ENCODE measurements around the gene SESTD1. TPM values are rescaled to one million over a fixed set of nuclear protein-coding genes. Genes with fewer than 3 reads are reported as not detected.

Gene SESTD1
- total and polyA plus RNA-seq, 2 of the 8 experiments (the other 6 are each of a cell fraction or from before 2014, with no cell fraction given): 5.2 to 49.6 TPM

- Histone ChIP-seq H2BK15ac (ENCODE audit: low read length) (no peak overlapping the region), H3K27ac (ENCODE audit: low read depth, low read length) (no peak overlapping the region), H3K23ac (ENCODE audit: insufficient read length) (no peak overlapping the region), H3K4me1 (replicated peaks in 1 of 4; ENCODE audit: control insufficient read depth in 3 of 4, insufficient read depth in 4 of 4, low read length in 3 of 4) (0 out of 7 replicates have a peak, but pooled peaks cover 0 to 1% (median 0%) of the 10 kb centered on the region in 4 experiments), H2BK12ac (ENCODE audit: low read depth, low read length) (no peak overlapping the region), H4K20me1 (replicated peaks in 1 of 2; ENCODE audit: control insufficient read depth in 1 of 2, insufficient read depth in 2 of 2, low read length in 2 of 2) (no peaks in the 10 kb centered on the region), H3K4ac (replicated peaks; ENCODE audit: insufficient read length, low read depth, low read length) (no peak overlapping the region), H3K79me2 (ENCODE audit: control insufficient read depth in 1 of 2, insufficient read depth in 2 of 2, low read length in 2 of 2) (no peaks in the 10 kb centered on the region), H3K4me2 (ENCODE audit: insufficient read depth in 1 of 2, low read depth in 2 of 2, low read length in 2 of 2) (no peak overlapping the region), H4K91ac (replicated peaks; ENCODE audit: insufficient read length, low read length) (no peak overlapping the region), H3K23me2 (ENCODE audit: low read depth, low read length) (no peaks in the 10 kb centered on the region), H3K9ac (replicated peaks in 1 of 4; ENCODE audit: extremely low read depth in 1 of 4, low read depth in 3 of 4, low read length in 3 of 4) (no peak overlapping the region), H2BK20ac (ENCODE audit: low read length) (no peak overlapping the region), H2BK5ac (ENCODE audit: low read depth, low read length) (no peak overlapping the region), H3K9me3 (ENCODE audit: insufficient read depth in 2 of 2, low read depth in 1 of 2, low read length in 1 of 2) (no peaks in the 10 kb centered on the region), H3K79me1 (ENCODE audit: low read depth, low read length) (no peaks in the 10 kb centered on the region), H3K36me3 (ENCODE audit: control insufficient read depth in 2 of 4, insufficient read depth in 4 of 4, low read length in 3 of 4) (peaks cover 0 to 8% (median 5%) of the 10 kb centered on the region in 4 experiments; a peak in 4 of 8 replicates), H3K14ac (ENCODE audit: insufficient read length) (no peak overlapping the region), H4K5ac (ENCODE audit: insufficient read length, low read depth, low read length) (no peak overlapping the region), H2AK5ac (ENCODE audit: low read depth, low read length) (no peak overlapping the region), H3K27me3 (replicated peaks in 1 of 4; ENCODE audit: control insufficient read depth in 3 of 4, extremely low read depth in 1 of 4, insufficient read depth in 3 of 4, low read length in 3 of 4) (no peaks in the 10 kb centered on the region), H2BK120ac (replicated peaks; ENCODE audit: low read depth, low read length) (no peak overlapping the region), H4K8ac (ENCODE audit: extremely low read depth, insufficient read depth, low read length) (no peak overlapping the region), H3K56ac (replicated peaks; ENCODE audit: insufficient read length, low read depth, low read length) (no peak overlapping the region), H3K18ac (ENCODE audit: extremely low read depth, low read length) (no peak overlapping the region), H2AFZ (ENCODE audit: low read length) (no peak overlapping the region), H3K4me3 (ENCODE audit: extremely low read depth in 1 of 4, insufficient read depth in 2 of 4, low read depth in 3 of 4, low read length in 4 of 4) (no peak overlapping the region)
- ChIA-PET CTCF (ENCODE audit: partially characterized antibody) (interaction anchor here (0.9 to 1.9 kb wide), 2 partner anchors 22 to 88 kb away, joined by 3 to 8 read pairs; no protein-coding TSS in a partner anchor), POLR2A (ENCODE audit: partially characterized antibody) (no interaction called here)
- no peak for DNase-seq (ENCODE audit: low read depth in 1 of 2, low spot score in 2 of 2)
- FAIRE-seq: no peak
- TF ChIP-seq TAF1 (IDR thresholded peaks at IDR 0.05; ENCODE audit: low read depth, low read length): no peak
- TF ChIP-seq SIN3A (conservative IDR thresholded peaks at IDR 0.05 in 1 of 2, IDR thresholded peaks at IDR 0.05 in 1 of 2; ENCODE audit: low read depth in 1 of 2, low read length in 2 of 2): no peak
- no peak for TF ChIP-seq CTBP2 (IDR thresholded peaks at IDR 0.05; ENCODE audit: borderline replicate concordance, insufficient read depth, insufficient read length, low read length)
- no peak for TF ChIP-seq EZH2 (IDR thresholded peaks at IDR 0.05; ENCODE audit: low read depth, low read length, severe bottlenecking)
- no peak for TF ChIP-seq POLR2AphosphoS5 (IDR thresholded peaks at IDR 0.05; ENCODE audit: low read depth, low read length)
- TF ChIP-seq POLR2A (IDR thresholded peaks at IDR 0.05; ENCODE audit: control extremely low read depth in 1 of 2, low read depth in 2 of 2, low read length in 2 of 2): no peak
- TF ChIP-seq TCF12 (IDR thresholded peaks at IDR 0.05; ENCODE audit: low read depth, low read length): no peak
- TF ChIP-seq EP300 (IDR thresholded peaks at IDR 0.05; ENCODE audit: borderline replicate concordance in 1 of 2, low read depth in 2 of 2, low read length in 2 of 2): no peak
- no peak for TF ChIP-seq CBX5 (IDR thresholded peaks at IDR 0.05; ENCODE audit: low read depth, low read length)
- TF ChIP-seq ASH2L (IDR thresholded peaks at IDR 0.05; ENCODE audit: low read length): no peak
- TF ChIP-seq GABPA (IDR thresholded peaks at IDR 0.05; ENCODE audit: borderline replicate concordance, insufficient read depth, low read length): no peak
- TF ChIP-seq CHD2 (IDR thresholded peaks at IDR 0.05; ENCODE audit: low read length): no peak
- TF ChIP-seq CEBPB (IDR thresholded peaks at IDR 0.05; ENCODE audit: low read depth, low read length): no peak
- no peak for TF ChIP-seq EGR1 (IDR thresholded peaks at IDR 0.05; ENCODE audit: borderline replicate concordance, low read depth, low read length)
Measured at GRCh38 chr2:179107737-179108136, 156.9 kb downstream of the SESTD1 start.
